Measurements from ENCODE around the gene SEC23A.

The SEC23A gene

GRCh38 chr14:39035336-39035735, 67.7 kb downstream of the SEC23A start:
- H3K4me1 Mint-ChIP-seq, result no peaks in the 10 kb centered on the region
- H3K36me3 Mint-ChIP-seq (ENCODE audit: low read depth), result peaks cover 32% of the 10 kb centered on the region
- no peak for TF ChIP-seq CTCF (IDR thresholded peaks at IDR 0.05)
- no peak overlapping the region for H3K27ac Mint-ChIP-seq
- no peaks in the 10 kb centered on the region for H3K27me3 Mint-ChIP-seq (ENCODE audit: low read depth, poor library complexity)
- H3K9me3 Mint-ChIP-seq, result no peaks in the 10 kb centered on the region
- no peak for DNase-seq
- H3K4me3 Mint-ChIP-seq, result no peak overlapping the region

GRCh38 chr14:39034481-39035296, 68.3 kb downstream of the SEC23A start:
- peak; percentile 54 for TF ChIP-seq CTCF (IDR thresholded peaks at IDR 0.05)

GRCh38 chr14:39033371-39033770, 69.7 kb downstream of the SEC23A start:
- Mint-ChIP-seq H3K27me3 (ENCODE audit: low read depth, poor library complexity) (no peaks in the 10 kb centered on the region), H3K27ac (no peak overlapping the region), H3K4me3 (no peak overlapping the region), H3K9me3 (no peaks in the 10 kb centered on the region), H3K4me1 (no peaks in the 10 kb centered on the region), H3K36me3 (ENCODE audit: low read depth) (peaks cover 39% of the 10 kb centered on the region)
- no peak for DNase-seq
- no peak for TF ChIP-seq CTCF (IDR thresholded peaks at IDR 0.05)

More at GRCh38 chr14:39034481-39035296, 68.3 kb downstream of the SEC23A start:
- Mint-ChIP-seq H3K9me3 (no peaks in the 10 kb centered on the region), H3K27me3 (ENCODE audit: low read depth, poor library complexity) (no peaks in the 10 kb centered on the region), H3K36me3 (ENCODE audit: low read depth) (peaks cover 38% of the 10 kb centered on the region), H3K27ac (no peak overlapping the region), H3K4me1 (no peaks in the 10 kb centered on the region), H3K4me3 (no peak overlapping the region)
- DNase-seq, result peak; percentile 26

GRCh38 chr14:39030209-39030608, 72.8 kb downstream of the SEC23A start:
- DNase-seq, result no peak
- TF ChIP-seq CTCF (IDR thresholded peaks at IDR 0.05), result no peak
- no peak overlapping the region for H3K4me3 Mint-ChIP-seq
- H3K4me1 Mint-ChIP-seq, result peaks cover 6% of the 10 kb centered on the region
- H3K27me3 Mint-ChIP-seq (ENCODE audit: low read depth, poor library complexity), result no peaks in the 10 kb centered on the region
- peaks cover 39% of the 10 kb centered on the region for H3K36me3 Mint-ChIP-seq (ENCODE audit: low read depth)
- H3K27ac Mint-ChIP-seq, result peak overlapping the region; percentile 80
- no peaks in the 10 kb centered on the region for H3K9me3 Mint-ChIP-seq

GRCh38 chr14:39029789-39030188, 73.2 kb downstream of the SEC23A start:
- H3K9me3 Mint-ChIP-seq, result no peaks in the 10 kb centered on the region
- no peak for DNase-seq
- H3K27ac Mint-ChIP-seq, result peak overlapping the region; percentile 72
- peaks cover 39% of the 10 kb centered on the region for H3K36me3 Mint-ChIP-seq (ENCODE audit: low read depth)
- TF ChIP-seq CTCF (IDR thresholded peaks at IDR 0.05), result no peak
- H3K27me3 Mint-ChIP-seq (ENCODE audit: low read depth, poor library complexity), result no peaks in the 10 kb centered on the region
- peaks cover 6% of the 10 kb centered on the region for H3K4me1 Mint-ChIP-seq
- H3K4me3 Mint-ChIP-seq, result no peak overlapping the region

GRCh38 chr14:39028620-39029019, 74.4 kb downstream of the SEC23A start:
- no peak overlapping the region for H3K4me3 Mint-ChIP-seq
- H3K9me3 Mint-ChIP-seq, result no peaks in the 10 kb centered on the region
- H3K4me1 Mint-ChIP-seq, result peaks cover 6% of the 10 kb centered on the region
- DNase-seq, result no peak
- H3K27ac Mint-ChIP-seq, result no peak overlapping the region
- H3K36me3 Mint-ChIP-seq (ENCODE audit: low read depth), result peaks cover 39% of the 10 kb centered on the region
- H3K27me3 Mint-ChIP-seq (ENCODE audit: low read depth, poor library complexity), result no peaks in the 10 kb centered on the region
- no peak for TF ChIP-seq CTCF (IDR thresholded peaks at IDR 0.05)

All from nephron progenitor cell (in vitro differentiated cells).